Activated naive CD4-positive, alpha-beta T cell treated with anti-CD3 and anti-CD28 coated beads, Interleukin-2, amount 50 U/mL, for 72 hours (primary cell): ENCODE data around the gene SH3D19. TPM values are rescaled to one million over a fixed set of nuclear protein-coding genes. Genes with fewer than 3 reads are reported as not detected.

Source experiments
- ATAC-seq, 2 donors: fragments of 150-1000 bp; cut with Tn5 transposase; 2 replicates each; pipeline ENCODE4 v1.10.0; 2021; ENCODE audit warnings: mild to moderate bottlenecking in 2 of 2, moderate library complexity in 2 of 2
- DNase-seq, 2 donors: peaks; one replicate each; pipeline ENCODE4 v3.0.0; 2021 to 2022; ENCODE audit warnings: low spot score in 2 of 2
- H3K27ac Mint-ChIP-seq, 2 donors: one replicate each; pipeline ENCODE4 v1.8.0; 2022; ENCODE audit warnings: mild to moderate bottlenecking in 2 of 2, mixed read lengths in 2 of 2
- H3K36me3 Mint-ChIP-seq, 2 donors: one replicate each; pipeline ENCODE4 v1.8.0; 2022; ENCODE audit warnings: mixed read lengths in 2 of 2
- H3K9me3 Mint-ChIP-seq, 2 donors: one replicate each; pipeline ENCODE4 v1.8.0; 2022; ENCODE audit warnings: mixed read lengths in 2 of 2
- total RNA-seq, 2 donors: library from RNA; stranded (reverse); gene quantifications; one replicate each; pipeline ENCODE4 v1.2.3, GENCODE V29; 2022

Gene SH3D19
- total RNA-seq, 2 donors from 2014 or later, result 1.7 TPM; not detected in 1

DNA sequence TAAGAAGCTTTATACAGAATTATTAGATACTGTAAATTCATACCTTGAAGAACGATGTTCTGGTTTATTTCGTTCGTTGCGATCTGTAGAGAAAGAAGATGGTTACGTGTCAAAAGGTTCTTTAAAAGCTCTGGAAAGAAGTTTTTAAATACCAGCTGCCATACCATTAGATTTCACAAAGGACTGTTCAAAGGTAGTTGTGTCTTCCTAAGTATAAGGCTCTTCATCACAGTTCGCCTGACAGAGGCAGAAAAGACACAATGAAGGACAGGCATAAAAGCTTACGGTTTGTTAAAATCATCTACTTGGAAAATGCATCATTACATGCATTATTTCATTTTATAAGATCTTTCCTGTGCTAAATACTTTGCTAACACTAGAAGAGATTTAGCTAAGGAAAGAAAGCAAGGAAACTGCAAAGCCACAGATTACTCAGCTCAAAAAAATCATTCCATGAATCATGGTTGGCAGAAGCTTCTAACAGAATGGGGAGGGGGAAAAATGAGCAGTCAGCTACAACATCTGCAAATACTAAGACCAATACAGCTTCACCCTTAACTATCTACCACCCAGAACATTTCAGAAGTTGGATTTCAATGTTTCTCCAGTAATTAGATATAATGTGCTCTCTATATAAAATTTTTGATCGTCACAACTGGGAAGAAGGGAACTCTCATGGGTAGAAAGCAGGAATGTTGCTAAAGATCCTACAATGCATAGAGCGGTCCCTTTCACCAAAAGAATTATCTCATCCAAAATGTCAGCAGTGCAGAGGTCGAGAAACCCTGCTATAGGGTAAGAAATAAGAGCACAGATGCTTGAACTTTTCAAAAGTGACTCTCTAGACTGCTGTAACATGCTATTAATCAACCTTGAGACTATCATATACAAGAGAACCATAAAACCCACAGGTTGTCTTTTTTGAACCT, 99.1 kb downstream of the SH3D19 start:
- no peak for DNase-seq
- ATAC-seq, result no peak
- no peak overlapping the region for H3K27ac Mint-ChIP-seq
- no peaks in the 10 kb centered on the region for H3K36me3 Mint-ChIP-seq
- no peaks in the 10 kb centered on the region for H3K9me3 Mint-ChIP-seq

DNA sequence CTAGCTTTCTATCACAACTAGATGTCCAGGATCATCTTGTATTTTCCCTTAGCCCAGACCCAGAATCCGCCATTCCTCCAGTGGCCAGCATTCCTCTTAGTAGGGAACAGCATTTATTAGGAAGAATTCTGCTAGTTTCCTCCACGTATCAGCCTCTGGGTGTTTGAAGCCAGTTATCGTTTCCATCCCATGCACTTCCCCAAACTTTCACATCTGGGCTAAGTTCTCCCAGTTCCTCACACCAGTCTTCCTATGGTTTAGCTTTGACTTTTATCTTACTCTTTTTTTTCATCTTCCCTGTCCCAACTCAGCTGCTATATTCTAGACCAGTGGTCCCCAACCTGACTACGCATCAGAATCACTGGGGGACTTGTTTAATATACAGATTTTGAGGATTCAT, 101.9 kb downstream of the SH3D19 start:
- ATAC-seq (no peak), DNase-seq (no peak)
- Mint-ChIP-seq H3K27ac (no peak overlapping the region), H3K36me3 (no peaks in the 10 kb centered on the region), H3K9me3 (no peaks in the 10 kb centered on the region)

DNA sequence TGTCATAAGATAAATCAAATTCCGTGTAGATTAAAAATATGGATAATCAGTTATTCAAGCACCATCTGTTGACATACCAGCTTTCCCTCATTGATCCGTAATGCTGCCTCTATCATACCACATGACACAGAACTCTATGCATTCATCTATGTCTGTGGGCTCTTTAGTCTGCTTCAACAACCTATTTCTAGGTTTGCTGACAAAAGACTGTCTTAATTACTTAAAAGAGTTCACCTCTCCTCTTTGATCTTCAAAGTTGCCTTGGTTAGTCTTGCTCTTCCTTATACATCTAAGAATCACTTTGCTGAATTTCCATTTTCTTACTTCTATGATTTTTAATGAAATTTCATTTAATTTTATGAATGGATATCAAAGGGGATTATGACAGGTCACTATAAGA, 105.5 kb downstream of the SH3D19 start:
- no peak for ATAC-seq

DNA sequence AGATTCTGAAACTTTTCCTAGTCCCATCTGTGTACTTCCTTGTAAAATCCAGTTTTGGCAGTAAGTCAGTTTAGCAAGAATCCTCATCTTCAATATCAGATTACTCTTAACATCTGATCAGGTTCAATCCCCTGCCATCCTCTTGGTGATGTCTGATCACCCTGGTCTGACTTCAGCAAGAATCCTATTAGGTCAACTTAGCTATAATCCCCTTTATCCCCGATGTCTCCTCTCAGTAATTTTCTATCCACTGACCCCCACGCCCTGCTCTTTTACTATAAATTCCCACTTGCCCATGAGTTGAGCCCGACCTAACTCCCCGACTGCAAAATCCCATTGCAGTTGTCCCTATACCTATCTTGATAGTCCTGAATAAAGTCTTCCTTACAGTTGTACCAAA, 106.3 kb downstream of the SH3D19 start:
- H3K27ac Mint-ChIP-seq, result no peak overlapping the region
- DNase-seq (no peak), ATAC-seq (no peak)
- peaks cover 0 to 4% of the 10 kb centered on the region in 2 donors for H3K36me3 Mint-ChIP-seq
- H3K9me3 Mint-ChIP-seq, result no peaks in the 10 kb centered on the region

More for the DNA sequence above, 105.5 kb downstream of the SH3D19 start:
- Mint-ChIP-seq H3K36me3 (peaks cover 0 to 3% of the 10 kb centered on the region in 2 donors), H3K9me3 (no peaks in the 10 kb centered on the region), H3K27ac (no peak overlapping the region)
- no peak for DNase-seq

DNA sequence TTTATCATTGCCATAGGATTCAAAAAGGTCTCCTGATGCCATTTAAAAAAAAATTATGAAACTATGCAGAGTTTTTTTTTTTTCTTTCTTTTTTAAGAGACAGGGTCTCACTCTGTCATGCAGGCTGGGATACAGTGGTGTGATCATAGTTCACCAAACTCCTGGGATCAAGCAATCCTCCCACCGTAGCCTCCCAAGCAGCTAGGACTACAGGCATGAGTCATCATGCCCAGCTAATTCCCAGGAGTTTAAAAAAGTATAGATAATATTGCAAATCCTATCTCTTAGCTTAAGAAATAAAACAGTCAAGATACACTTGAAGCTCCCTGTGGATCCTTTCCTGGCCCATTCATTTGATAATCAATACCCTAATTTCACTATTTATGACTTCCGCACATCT, 107.1 kb downstream of the SH3D19 start:
- no peak for ATAC-seq
- no peak for DNase-seq
- H3K9me3 Mint-ChIP-seq, result no peaks in the 10 kb centered on the region
- peaks cover 0 to 4% of the 10 kb centered on the region in 2 donors for H3K36me3 Mint-ChIP-seq
- H3K27ac Mint-ChIP-seq, result no peak overlapping the region

DNA sequence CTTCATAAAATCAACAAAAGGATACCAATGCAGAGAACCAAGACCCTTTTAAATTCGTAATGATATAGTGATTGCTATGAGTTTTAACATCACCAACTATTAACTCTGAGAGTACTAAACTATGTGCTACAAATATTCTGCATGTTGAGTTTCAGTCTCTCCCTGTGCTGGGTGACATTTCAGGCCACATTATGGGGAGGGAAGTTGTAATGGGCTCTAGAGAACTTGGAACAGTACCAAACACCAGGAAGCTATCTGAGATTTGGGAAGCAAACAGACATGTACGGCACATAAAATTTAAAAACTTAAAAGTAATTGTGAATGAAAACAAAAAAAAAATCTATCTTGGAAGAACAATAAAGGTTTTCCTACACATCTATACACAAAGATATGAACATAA, 108.1 kb downstream of the SH3D19 start:
- no peak overlapping the region for H3K27ac Mint-ChIP-seq

DNA sequence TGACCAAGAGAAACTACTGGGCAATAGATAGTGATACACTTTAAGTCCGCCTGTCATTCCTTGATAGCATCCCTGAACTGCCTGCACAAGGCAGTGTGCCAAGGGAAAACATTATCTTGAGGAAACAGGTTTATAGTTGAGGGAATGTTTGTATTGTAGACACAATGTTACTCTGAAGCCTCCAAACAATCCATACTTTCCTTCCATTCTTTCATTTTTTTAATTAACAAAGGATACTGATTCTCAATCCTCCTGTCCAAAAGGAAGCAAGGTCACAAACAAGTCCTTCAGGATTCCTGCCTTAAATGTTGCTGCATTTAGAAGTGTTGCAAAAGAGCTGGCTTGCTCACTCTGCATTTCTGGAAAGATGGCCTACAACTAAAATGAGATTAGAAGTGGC, 110.1 kb downstream of the SH3D19 start:
- Mint-ChIP-seq H3K36me3 (peaks cover 0 to 4% of the 10 kb centered on the region in 2 donors), H3K9me3 (no peaks in the 10 kb centered on the region), H3K27ac (no peak overlapping the region)
- no peak for DNase-seq
- ATAC-seq, result no peak

More for the DNA sequence above, 108.1 kb downstream of the SH3D19 start:
- DNase-seq (no peak), ATAC-seq (no peak)
- peaks cover 0 to 4% of the 10 kb centered on the region in 2 donors for H3K36me3 Mint-ChIP-seq
- H3K9me3 Mint-ChIP-seq, result no peaks in the 10 kb centered on the region

DNA sequence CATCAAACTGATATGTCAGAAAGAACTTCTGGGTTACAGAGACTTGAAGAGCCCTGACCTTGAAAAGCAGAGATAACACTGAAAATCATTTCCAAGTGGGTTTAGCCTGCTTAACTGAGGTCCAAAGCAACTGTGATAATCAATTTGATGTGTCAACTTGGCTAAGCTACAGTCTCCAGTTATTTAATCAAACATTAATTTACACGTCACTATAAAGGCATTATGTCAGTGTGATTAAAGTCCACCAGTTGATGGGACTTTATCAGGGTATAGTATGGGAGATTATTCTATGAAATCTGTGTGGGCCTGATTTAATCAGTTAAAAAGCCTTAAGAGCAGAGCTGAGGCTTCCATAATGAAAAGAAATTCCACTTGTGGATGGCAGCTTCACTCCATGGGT, 117.5 kb downstream of the SH3D19 start:
- Mint-ChIP-seq H3K36me3 (no peaks in the 10 kb centered on the region), H3K27ac (no peak overlapping the region), H3K9me3 (no peaks in the 10 kb centered on the region)
- ATAC-seq (no peak), DNase-seq (no peak)

DNA sequence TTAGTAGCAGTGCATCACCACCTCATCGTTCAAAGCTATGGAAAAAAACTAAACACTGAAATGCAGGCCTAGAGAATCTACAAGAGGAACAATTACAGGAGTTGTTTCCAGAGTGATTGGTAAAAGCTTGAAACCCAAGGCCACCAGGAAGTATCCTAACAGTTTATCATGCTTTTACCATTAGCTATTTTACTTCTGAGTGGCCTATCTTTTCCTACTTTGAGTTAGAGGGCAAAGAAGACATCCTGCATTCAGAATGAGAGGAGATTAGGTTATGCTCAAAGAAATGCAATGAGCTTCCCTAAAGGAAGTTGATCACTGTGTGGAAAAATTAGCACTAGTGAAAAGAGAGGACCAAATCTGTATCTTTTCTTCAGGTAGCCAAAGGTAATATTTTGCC, 118.2 kb downstream of the SH3D19 start:
- no peaks in the 10 kb centered on the region for H3K36me3 Mint-ChIP-seq
- DNase-seq (no peak), ATAC-seq (no peak)
- no peaks in the 10 kb centered on the region for H3K9me3 Mint-ChIP-seq
- H3K27ac Mint-ChIP-seq, result no peak overlapping the region

DNA sequence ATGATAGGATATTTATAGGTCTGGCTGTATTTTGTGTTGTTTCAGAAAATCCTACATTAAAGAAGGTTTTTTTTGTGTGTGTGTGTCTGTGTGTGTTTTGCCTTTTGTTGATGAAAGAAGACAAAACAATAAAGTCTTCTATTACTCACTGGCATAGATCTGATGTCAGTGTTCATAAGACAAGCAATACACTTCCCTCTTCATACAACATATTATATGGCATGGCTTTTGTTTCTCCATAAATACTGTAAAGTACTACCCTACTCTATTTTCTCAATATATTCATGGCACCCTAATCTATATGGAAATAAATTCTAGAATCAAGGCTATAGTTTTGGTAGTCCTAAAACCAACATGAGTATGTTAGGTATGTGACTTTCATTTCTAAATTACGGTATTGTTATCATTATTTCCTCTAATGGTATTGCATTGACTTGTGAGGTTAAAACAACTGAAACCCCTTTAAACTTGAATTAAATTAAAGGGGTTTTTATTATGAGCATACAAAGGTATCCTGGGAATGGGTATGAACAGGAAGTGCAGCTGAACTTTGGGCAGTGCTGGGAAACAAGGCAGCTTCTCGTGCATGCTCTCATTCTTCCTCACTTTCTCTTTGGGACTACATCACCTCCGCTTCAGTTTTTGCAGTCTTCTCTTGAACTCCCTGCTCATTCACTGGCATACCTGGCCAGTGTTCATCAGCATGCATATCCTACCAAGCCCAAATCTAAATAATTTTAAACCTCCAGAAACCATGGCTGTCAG, 119.0 kb downstream of the SH3D19 start:
- DNase-seq, result no peak
- Mint-ChIP-seq H3K27ac (no peak overlapping the region), H3K36me3 (no peaks in the 10 kb centered on the region)

DNA sequence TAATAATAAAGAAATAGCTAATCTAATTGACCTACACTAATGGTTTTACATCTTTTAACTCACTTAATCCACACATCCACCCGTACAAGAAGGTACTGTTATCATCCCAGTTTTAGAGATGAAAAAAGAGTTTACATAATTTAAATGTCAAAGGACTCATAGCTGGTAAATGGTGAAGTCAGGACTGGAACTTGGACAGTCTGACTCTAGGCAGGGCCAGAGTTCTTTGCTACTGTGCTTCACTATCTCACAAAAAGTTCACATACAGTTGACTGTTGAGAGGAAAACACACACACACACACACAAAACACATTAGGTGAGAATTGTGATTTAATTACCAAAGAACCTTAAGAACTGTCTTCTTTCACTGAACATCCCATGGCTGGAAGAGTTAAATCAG, 119.7 kb downstream of the SH3D19 start:
- no peaks in the 10 kb centered on the region for H3K9me3 Mint-ChIP-seq
- H3K27ac Mint-ChIP-seq, result no peak overlapping the region
- H3K36me3 Mint-ChIP-seq, result no peaks in the 10 kb centered on the region
- DNase-seq (no peak), ATAC-seq (no peak)

More for the DNA sequence above, 119.0 kb downstream of the SH3D19 start:
- ATAC-seq, result no peak
- no peaks in the 10 kb centered on the region for H3K9me3 Mint-ChIP-seq

DNA sequence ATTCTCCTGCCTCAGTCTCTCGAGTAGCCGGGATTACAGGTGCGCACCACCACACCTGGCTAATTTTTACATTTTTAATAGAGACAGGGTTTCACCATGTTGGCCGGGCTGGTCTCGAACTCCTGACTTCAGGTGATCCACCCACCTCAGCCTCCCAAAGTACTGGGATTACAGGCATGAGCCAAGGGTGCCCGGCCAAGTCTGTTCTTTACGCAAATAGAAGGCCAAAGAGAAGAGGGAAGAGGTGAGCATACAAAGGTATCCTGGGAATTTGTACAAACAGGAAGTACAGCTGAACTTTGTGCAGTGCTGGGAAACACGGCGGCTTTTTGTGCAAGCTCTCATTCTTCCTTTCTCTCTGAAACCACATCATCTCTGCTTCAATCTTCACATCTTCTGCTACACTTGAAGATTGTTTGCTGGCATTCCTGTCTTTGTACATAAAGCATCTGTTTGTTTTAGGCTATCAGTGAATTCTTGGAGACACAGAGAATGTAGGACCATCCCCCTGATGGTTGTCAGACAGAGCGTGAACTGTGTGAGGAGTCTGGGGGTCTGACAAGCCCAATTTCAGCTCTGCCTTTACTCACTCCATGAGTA, 120.4 kb downstream of the SH3D19 start:
- DNase-seq, result no peak
- Mint-ChIP-seq H3K36me3 (no peaks in the 10 kb centered on the region), H3K9me3 (no peaks in the 10 kb centered on the region), H3K27ac (no peak overlapping the region)
- no peak for ATAC-seq

DNA sequence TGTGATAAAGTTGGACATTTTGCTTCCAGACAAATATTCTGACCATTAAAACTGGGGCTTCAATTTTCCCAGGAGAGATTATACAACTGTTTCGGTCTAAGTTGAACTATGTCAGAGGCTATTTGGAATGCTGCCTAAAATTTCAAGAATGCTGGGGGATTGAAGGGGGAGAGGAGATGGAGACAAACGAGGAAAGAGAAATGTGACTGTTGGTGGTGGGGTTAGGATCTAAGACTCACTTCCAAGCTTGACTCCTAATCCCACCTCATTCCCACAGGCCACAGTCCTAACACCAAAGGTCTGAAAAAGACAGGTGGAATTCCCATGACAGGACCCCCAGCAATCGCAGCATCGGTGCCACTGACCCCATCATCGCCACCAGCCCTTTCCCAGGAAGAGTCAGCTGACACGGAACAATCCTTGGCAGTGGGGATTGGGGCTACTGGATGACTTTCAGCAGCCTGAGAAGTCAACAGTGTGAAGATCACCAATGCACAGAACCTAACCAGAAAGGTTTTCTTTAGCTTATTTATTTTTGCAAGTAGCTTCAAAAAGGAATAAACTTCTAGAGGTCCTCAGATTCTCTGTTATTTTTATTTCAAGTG, 122.5 kb downstream of the SH3D19 start:
- no peak for DNase-seq
- Mint-ChIP-seq H3K27ac (no peak overlapping the region), H3K36me3 (no peaks in the 10 kb centered on the region), H3K9me3 (no peaks in the 10 kb centered on the region)
- no peak for ATAC-seq

DNA sequence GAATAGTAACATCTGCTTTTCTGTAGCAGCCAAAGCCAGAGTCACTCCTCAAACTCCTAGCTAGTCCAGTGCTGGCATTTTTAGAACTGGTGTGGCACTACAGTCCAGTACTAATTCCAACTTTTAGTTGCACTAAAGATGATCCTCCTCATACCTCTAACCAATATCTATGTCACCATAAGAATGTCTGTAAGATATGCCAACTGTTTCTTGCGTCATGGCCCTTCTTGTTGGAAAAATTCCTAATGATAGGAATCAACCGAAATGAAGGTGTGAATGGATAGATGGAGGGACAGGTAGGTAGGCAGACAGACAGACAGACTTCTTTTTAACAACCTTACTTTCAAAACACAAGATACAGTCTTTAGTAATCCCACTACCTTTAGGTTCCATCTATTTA, 123.0 kb downstream of the SH3D19 start:
- no peak overlapping the region for H3K27ac Mint-ChIP-seq
- DNase-seq, result no peak

DNA sequence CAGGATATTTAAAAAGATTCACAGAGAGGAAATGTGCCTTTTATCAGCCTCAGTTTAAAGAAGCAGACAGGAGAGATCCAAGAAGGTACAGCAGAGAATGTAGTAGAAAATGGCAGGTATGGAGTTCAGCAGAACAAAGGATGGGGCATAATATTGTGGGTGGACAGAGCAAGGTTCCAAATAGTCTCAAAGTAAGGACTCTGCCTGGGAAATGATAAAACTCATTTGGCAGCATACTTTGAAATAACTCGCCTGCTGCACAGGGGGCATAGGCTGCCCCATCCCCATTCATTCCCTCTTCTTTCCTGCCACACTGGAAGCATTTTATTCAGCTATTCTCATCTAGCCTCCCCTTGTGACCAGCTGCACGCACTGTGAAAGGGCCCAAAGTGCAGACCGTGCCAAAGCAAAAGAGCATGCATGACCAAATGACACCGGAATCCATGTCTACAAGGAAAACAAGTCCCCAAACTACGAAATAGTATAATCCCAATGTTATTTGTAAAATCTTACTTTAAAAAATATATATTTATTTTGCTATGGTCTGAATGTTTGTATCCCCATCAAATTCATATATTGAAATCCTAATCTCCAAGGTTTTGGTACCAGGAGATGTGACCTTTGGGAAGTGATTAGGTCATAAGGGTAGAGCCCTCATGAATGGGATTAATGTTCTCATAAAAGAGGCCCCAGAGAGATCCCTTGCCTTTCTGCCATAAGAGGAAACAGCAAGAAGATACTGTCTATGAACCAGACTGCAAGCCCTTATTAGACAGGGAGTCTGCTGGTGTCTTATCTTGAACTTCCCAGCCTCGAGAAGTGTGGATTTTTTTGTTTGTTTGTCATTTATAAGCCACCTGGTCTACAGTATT, 125.8 kb downstream of the SH3D19 start:
- no peaks in the 10 kb centered on the region for H3K9me3 Mint-ChIP-seq
- H3K27ac Mint-ChIP-seq, result no peak overlapping the region
- H3K36me3 Mint-ChIP-seq, result no peaks in the 10 kb centered on the region
- no peak for ATAC-seq
- no peak for DNase-seq

More for the DNA sequence above, 123.0 kb downstream of the SH3D19 start:
- no peaks in the 10 kb centered on the region for H3K9me3 Mint-ChIP-seq
- ATAC-seq, result no peak
- H3K36me3 Mint-ChIP-seq, result no peaks in the 10 kb centered on the region

DNA sequence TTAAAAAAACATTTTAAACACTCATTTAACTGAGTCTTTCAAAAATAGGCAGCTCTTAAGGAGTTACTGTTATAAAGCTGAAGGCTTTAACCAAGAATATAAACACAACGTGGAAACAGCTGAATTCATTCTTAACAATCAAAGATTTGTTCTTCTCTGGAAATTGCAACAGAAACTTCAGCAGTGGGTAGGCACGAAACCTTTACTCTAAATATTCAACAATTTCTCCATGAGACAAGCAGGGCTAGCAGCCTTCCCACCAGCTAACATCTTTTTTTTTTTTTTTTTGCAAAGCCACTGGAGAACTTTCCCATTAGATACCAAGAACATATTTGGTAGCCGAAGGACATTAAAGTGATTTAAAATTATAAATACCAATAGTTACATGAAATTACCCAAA, 126.7 kb downstream of the SH3D19 start:
- Mint-ChIP-seq H3K27ac (no peak overlapping the region), H3K36me3 (no peaks in the 10 kb centered on the region), H3K9me3 (no peaks in the 10 kb centered on the region)
- ATAC-seq (no peak), DNase-seq (no peak)
